Measurements from ENCODE around the gene L3MBTL1.
A peak's percentile ranks its signal among the peaks of the same experiment; 100 is the strongest.

The L3MBTL1 gene

GRCh38 chr20:43508106-43508505 lies 609 bp downstream of the L3MBTL1 start:
- peak; percentile 14 for DNase-seq

DNA sequence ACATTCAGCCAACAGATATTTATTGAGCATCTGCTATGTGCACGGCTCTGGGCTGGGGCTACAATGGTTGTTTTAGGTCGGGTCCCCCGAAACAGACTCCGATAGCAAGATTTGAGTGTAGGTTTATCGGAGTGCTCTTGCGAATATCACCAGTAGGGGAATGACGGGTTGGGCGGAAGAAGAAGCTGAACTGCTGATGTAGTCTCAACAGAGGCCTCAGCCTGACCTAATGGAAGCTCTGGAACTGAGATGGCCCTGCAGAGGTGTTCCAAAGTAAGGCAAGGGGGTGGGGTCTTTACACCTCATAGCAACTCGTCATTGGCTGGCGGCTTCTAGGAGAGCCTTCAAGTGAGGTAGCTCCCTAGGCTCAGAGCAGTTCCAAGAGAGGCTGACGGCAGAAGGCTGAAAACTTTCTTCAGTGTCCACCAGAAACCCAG lies 1.1 kb downstream of the L3MBTL1 start:
- peak; percentile 19 for DNase-seq

- DNase-seq = no peak
These were observed 4.4 kb downstream of the L3MBTL1 start for GRCh38 chr20:43511879-43512278.

GRCh38 chr20:43513372-43513930 lies 6.0 kb downstream of the L3MBTL1 start:
- no peak for DNase-seq

- peak; percentile 98 for DNase-seq
These were observed 6.6 kb downstream of the L3MBTL1 start for GRCh38 chr20:43513931-43514647.

GRCh38 chr20:43514648-43514999 lies 7.1 kb downstream of the L3MBTL1 start:
- DNase-seq = no peak

- DNase-seq = no peak
These were observed 8.1 kb downstream of the L3MBTL1 start for GRCh38 chr20:43515628-43516027.

DNA sequence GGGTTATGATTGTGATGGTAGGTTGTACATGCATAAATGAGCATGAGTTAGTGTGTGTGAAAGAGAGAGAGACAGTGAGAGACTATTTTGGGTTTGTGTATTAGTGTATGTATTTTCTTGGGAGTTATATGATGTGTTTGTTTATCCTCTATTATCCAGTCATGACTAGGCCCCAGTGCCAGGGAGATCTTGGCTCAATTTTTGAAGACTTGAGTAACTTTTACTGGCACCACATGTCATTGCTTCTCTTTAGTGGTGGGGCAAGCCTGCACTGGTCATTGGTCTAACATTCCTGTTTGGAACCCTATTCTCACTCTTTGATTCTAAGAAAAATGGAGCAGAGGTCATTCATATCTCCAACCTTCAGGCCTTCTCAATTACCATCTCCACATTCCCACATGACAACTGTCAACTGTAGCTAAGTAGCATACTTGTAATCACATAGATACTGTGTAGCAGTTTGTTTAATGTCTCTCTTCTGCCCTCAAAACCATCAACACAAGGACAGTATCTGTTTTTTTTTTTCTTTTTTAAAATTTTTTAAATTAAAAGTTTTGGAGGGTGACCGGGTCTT lies 8.8 kb downstream of the L3MBTL1 start:
- no peak for DNase-seq

- no peak for DNase-seq
These were observed 12.7 kb downstream of the L3MBTL1 start for GRCh38 chr20:43520074-43520630.

DNA sequence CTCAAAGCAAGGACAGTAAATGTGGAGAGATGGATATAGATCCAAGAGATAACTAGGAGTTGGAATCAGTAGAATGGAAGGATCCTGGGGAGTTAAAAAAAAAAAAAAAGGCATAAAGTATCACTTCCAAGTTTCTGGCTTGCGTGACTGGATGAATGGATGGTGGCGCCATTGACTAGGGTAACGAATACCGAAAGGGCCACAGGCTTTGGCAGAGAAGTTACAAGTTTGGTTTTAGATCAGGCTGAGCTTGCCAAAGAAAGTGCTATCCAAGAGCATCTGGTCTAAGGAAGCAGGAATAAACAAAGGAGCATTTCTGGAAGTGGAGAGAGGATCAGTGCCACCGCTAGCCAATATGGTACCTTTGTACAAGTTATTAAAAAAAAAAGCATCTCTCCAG lies 17.5 kb downstream of the L3MBTL1 start:
- DNase-seq = no peak

DNA sequence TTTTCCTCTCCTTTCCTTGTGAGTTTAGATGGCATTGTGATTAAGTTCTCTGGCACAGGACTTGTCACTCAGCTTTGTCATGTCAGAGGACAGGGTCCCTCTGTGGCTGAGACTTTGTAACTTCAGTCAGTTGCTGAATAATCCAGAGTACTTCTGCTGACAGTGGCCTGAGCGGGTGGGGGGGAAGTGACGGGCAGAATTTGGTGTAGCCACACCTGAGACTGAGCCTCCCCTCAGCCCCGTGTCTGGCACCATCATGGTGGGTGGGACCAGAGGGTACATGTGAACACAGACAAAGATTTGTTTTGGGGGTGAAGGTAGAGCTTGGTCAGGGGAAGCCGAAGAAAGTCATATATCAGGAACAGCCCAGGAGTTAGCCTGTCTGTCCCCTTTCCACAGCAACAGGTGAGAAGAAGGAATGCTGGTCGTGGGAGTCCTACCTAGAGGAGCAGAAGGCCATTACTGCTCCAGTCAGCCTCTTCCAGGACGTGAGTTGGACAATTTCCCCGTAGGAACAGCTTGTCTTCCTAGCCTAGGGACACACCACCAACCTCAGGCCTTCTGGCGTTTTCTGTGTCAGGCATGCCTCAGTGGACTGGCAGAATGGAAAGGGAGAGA lies 20.9 kb downstream of the L3MBTL1 start:
- DNase-seq = no peak

- no peak for DNase-seq
These were observed 21.6 kb downstream of the L3MBTL1 start for GRCh38 chr20:43529051-43529450.

DNA sequence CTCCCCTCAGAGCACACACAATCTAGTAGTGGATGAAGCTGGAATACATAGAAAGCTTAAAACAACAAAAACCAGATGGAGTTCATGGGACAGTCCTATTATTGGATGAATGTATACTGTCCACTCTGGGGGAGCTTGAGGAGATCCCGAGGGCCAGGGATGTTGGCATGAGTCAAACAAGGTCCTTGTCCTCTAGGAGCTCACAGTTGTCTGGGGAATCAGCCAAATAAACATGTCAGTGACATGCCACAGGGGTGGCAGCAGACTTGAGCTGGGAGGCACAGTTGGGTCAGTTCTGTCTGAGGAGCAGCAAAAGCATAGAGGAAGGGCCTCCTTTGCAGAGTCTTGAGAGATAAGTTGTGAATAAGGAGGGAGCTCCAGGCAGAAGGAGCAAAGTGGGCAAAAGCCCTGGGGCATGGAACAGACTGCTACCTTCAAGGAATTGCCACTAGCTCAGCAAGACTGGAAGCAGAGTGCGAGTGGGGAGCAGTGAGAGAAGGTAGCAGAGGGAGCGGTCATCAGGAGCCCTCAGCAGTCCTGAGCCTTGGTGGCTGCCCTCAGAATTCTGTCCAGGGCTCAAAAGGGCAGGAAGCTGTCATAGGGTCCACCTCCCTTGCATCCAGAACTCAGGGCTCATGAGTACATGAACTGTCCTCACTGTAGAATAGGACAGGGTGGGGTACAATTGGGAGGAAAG lies 22.1 kb downstream of the L3MBTL1 start:
- DNase-seq = no peak

GRCh38 chr20:43530321-43531090 lies 23.0 kb downstream of the L3MBTL1 start:
- DNase-seq = no peak

DNA sequence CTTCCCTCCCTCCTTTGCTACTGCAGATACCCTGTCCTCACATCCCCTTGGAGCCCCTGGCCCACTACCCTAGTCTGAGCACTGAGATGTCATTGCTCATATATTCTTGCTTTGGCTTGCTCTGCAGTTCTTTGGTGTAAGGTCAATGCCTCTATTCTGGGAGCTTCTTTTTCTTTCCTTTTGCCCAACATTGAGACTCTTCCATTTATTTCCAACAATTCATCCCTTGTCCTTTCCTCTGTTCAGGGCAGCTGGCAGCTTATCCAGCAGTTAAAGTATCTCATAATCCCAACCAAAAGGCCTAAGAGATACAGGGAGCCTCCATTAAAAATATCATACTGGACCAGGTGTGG lies 23.6 kb downstream of the L3MBTL1 start:
- no peak for DNase-seq

- DNase-seq = no peak
These were observed 25.0 kb downstream of the L3MBTL1 start for GRCh38 chr20:43532416-43533055.

GRCh38 chr20:43533060-43533459 lies 25.6 kb downstream of the L3MBTL1 start:
- DNase-seq = no peak

- no peak for DNase-seq
These were observed 26.5 kb downstream of the L3MBTL1 start for GRCh38 chr20:43534016-43534415.

DNA sequence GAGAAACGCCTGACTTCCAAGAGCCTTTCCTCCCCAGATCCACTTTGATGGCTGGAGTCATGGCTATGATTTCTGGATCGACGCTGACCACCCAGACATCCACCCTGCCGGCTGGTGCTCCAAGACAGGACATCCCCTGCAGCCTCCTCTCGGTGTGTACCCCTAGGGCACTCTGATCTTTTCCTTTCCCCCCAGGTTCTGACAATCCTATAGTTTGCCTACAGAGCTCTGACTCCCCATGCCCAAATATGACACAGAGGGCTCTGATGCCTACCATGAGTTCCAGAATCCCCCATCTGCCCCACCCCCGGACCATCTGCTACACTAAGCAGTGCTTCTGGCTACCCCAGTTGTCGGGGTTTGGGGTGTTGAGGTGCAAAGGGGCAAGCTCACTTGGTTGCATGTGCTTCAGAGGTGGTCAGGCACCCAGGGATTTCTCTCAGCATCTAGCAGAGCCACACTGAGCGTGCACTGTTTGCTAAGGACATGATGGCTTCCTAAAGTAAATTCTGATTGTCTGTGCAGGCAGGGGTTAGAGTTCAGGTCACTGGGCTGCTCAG lies 27.4 kb downstream of the L3MBTL1 start:
- DNase-seq = no peak

GRCh38 chr20:43535370-43536004 lies 28.0 kb downstream of the L3MBTL1 start:
- no peak for DNase-seq
